Hypothalamus (tissue), 51 donors: ENCODE results near the gene ARAF.

Experiments used
- DNase-seq, 51 donors: peaks; one replicate each; lab custom pipeline; 2025; lab: John Stamatoyannopoulos, UW

Gene ARAF

DNA sequence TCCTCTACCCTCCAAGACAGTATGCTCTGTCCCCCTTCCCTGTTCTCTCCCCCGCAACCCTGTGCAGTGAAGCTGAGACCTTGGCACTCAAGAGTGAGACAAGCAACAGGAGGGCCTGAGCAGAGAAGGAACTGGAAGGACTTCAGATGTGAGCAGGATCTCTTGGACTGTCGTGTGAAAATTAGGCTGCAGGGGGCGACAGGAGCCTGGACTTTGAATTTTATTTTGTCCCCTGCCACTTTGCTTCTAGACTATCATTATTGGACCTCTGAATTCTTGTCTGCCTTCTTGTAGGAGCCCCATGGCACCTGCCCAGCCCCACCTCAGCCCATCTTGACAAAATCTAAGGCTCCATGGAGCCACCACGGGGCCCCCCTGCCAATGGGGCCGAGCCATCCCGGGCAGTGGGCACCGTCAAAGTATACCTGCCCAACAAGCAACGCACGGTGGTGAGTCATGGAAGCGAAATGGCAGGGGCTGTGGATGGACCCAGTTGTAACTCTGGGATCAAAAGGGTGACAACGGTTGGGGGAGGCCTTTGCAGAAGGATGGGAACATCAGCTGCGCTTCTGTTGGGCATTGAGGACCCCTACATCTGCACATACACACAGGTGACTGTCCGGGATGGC lies 1.7 kb downstream of the ARAF start:
- DNase-seq = peak in 1 of 51 donors; percentile 3

GRCh38 chrX:47563801-47564315 lies 2.9 kb downstream of the ARAF start:
- no peak for DNase-seq

DNA sequence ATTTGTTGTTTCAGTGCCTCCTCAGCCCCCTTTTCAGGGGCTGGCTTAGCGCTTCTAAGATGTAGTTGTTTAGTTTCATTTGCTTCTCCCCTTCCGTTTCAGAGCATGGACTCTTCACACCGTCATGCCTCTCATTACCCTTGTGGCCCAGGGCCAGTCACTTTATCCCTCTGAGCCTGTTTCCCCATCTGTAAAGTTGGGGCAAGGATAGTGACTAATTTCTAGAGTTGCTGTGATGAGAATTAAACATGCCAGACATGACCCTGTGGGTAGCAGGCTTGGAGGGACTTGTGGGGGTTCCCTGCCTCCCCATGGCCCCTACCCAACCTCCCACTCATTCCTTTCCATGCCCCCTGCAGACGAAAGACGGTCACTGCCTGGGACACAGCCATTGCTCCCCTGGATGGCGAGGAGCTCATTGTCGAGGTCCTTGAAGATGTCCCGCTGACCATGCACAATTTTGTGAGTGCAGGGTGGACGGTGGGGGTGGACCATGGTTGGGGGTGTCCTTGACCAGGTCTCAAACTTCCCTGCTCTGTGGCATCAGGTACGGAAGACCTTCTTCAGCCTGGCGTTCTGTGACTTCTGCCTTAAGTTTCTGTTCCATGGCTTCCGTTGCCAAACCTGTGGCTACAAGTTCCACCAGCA lies 3.6 kb downstream of the ARAF start:
- no peak for DNase-seq

- DNase-seq = no peak
Measured at GRCh38 chrX:47566841-47567240, 5.8 kb downstream of the ARAF start.

- no peak for DNase-seq
Measured at GRCh38 chrX:47568656-47569295, 7.8 kb downstream of the ARAF start.

GRCh38 chrX:47570794-47571193 lies 9.8 kb downstream of the ARAF start:
- no peak for DNase-seq

DNA sequence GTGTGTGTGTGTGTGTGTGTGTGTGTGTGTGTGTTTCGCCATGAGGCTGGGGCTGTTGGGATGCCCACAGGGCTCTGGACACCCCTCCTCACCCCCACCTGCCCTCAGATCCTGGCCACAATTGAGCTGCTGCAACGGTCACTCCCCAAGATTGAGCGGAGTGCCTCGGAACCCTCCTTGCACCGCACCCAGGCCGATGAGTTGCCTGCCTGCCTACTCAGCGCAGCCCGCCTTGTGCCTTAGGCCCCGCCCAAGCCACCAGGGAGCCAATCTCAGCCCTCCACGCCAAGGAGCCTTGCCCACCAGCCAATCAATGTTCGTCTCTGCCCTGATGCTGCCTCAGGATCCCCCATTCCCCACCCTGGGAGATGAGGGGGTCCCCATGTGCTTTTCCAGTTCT lies 10.2 kb downstream of the ARAF start:
- DNase-seq = no peak

GRCh38 chrX:47571896-47572295 lies 10.9 kb downstream of the ARAF start:
- no peak for DNase-seq

GRCh38 chrX:47572773-47573340 lies 11.9 kb downstream of the ARAF start:
- no peak for DNase-seq

DNA sequence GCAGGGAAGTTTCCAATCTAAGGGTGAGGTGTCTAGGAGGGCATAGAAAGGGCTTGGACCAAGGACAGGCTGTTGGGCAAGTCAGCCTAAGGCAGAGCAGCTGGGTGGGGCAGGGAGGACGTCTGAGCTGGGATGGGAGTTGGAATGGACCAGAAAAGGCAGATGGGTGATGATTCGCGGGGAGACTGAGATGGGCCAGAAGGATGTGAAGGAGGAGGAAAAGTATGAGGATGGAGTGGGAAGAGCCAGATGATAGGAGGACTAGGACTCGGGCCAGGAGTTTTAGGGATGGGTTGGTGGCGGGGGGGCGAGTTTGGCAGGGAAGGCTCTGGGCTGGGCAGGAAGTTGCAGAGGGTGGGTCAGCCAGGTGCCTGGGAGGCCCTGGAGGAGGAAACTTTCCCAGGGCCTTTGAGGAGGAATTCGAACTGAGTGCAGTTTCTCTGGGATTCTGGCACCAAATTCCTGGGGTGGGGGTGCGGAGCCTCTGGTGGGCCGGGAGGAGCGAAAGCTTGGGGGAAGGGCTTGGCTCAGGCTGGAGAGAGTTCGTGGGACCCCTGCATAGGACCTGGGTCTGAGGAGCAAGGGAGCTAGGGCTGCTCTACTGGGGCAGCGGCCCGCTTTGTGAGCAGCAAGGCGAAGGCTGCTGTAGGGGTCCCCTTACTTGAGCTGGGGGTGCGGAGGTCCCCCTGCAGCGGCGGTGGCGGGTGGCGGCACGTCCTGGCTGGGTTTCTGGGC lies 12.5 kb downstream of the ARAF start:
- no peak for DNase-seq

DNA sequence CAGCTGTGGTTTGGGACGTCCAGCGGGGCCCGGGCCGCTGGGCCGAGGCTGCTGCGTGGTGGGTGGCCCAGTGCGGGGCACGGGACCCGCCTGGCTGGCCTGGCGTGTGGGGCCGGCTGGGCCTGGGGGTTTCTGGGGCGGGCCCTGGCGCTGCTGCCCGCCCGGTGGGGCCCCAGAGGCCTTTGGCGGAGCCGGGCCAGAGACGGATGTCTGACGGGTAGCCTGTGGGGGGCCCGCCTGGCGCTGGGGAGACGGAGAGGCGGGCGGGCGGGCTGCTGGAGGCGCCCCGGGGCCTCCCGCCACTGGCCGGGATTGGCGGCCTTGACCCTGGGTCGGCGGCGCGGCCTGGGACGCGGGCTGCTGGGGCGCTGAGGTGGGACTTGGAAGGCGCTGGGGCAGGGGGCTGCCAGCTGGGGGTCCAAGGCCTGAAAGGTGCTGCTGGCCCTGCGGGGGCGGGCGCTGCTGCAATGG lies 13.1 kb downstream of the ARAF start:
- DNase-seq = no peak

DNA sequence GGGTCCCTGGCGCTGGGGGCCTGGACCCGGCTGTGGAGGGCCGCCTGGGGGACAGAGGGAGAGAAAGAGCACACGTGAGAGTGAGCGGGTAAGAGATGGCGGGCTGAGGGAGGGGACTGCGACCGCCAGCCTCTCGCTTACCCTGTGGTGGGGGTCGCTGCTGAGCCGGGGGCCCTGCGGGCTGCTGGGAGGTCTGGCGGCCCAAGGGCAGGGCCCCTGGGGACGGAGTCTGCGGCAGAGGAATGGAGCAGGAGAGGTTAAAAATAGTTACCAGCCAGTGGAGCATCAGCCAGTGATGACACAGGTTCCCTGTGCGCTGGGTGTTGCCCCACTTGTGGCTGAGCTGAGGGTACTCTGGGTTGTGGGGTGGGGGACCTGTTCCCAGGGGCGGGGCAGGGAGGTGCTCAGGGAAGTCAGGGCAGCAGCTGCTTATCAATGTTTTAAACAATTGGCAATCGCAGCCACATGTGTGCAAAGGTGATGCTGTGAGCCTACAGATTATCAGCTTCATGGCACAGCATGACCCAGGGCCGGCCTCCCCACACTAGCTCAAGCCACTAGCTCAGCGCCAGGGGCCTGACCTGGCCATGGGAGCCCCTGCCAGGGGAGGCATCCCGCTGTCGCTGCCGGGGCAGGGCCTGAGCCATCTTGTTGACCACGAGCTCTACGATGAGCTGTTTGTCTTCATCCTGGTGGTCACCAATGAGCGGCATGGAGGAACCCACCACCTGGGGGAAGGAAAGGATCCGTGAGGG lies 13.7 kb downstream of the ARAF start:
- no peak for DNase-seq

GRCh38 chrX:47576021-47576898 lies 15.3 kb downstream of the ARAF start:
- DNase-seq = no peak

GRCh38 chrX:47577424-47577823 lies 16.4 kb downstream of the ARAF start:
- DNase-seq = no peak

DNA sequence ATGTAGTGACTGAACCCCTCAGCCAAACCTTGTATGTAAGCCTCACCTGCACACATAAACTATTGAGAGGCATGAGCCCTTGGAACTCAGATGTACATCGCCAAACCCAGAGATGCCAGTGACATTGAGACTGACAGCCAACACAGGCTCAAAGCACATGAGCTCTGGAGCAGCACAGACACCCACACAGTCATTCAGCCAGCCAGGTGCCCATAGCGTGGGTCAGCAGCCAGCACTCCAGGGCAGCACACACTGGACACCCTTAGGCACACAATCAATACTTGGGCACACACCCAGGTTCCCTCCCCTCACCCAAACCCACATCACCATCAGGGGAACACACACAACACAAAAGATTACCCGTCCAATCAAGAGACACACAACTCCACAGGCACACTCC lies 16.9 kb downstream of the ARAF start:
- DNase-seq = no peak

GRCh38 chrX:47578692-47579091 lies 17.7 kb downstream of the ARAF start:
- no peak for DNase-seq

DNA sequence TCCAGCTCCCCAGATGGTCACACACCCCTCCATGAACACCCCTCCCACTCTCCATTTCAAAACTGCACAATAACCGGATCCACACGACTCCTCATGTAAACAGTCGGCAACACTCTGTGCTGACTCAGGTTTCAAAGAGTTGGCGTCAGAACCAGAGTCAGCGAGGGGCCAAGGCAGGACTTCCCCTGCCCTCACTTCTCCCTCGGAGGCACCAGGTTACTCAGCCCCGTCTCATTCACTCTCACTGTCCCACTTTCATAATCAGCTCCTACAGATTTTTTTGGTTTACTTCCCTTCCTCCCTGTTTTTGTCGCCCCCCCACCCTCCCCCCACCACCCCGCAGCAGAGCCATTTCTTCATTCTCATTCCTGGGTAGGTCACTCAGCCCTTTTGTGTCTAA lies 18.5 kb downstream of the ARAF start:
- DNase-seq = peak in 1 of 51 donors; percentile 35

DNA sequence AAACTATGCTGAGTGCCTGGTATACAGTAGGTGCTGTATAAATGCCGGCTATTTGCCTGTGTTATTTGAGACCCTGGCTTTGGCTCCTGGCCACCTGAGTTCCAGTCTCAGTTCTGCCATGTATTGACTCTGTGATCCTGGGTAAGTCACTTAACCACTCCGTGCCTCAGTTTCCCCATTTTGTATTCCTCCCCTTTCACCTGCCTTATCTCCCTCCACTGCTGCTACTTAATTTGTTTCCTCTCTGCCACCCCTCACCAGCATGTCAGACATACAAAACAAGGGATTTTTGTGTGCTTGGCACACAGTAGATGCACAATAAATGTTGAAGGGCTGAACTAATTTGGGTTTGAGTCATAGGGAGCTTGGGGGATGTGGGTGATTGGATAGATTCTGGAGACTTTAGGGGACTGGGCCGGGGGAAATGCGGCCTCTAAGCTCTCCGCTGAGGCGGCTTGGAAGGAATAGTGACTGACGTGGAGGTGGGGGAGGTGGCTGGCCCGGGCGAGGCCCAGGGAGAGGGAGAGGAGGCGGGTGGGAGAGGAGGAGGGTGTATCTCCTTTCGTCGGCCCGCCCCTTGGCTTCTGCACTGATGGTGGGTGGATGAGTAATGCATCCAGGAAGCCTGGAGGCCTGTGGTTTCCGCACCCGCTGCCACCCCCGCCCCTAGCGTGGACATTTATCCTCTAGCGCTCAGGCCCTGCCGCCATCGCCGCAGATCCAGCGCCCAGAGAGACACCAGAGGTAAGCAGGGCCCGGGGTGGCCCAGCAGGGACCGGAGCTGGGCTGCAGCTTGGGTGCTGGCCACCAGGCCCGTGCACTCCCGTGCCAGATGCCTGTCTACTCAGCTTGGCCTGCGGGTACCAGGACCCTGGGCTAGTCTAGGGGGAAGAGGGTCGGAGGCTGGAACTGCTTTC lies 21.0 kb downstream of the ARAF start, which contains the start of gene TIMP1:
Gene TIMP1, plus strand, starts transcription at position 706 of the 917 bp plus-strand sequence. CDS start 980 bp downstream, outside the sequence.
- DNase-seq = peak in 36 of 51 donors; percentile 1 to 70 (median 32)
